IMR-90 (cell line): ENCODE measurements around the gene LGALSL. TPM values are rescaled to one million over a fixed set of nuclear protein-coding genes. Genes with fewer than 3 reads are reported as not detected.

Experiments
- ATAC-seq: fragments of 200-7000 bp; cut with Tn5 transposase; 2 replicates; pipeline ENCODE4 v1.9.1; 2020; ENCODE audit warnings: low read depth, mild to moderate bottlenecking, moderate library complexity
- BruUV-seq: library from RNA; stranded (reverse); fragments of 400-500 nt; replicated peaks from 2 replicates; lab custom pipeline; 2021; lab: Mats Ljungman, UMichigan
- CTCF ChIA-PET: fragments of 300-600 bp; formaldehyde crosslinking; extraction: SDS; loops from one replicate; lab custom pipeline; 2021; ENCODE audit warnings: antibody characterized with exemption; lab: Yijun Ruan, JAX
- POLR2A ChIA-PET: fragments of 300-600 bp; sonication (Branson Sonifier 250); formaldehyde crosslinking; loops from one replicate; lab custom pipeline; 2022; ENCODE audit warnings: antibody characterized with exemption; ENCODE audit not compliant: unreplicated experiment; lab: Charles Lee
- DNase-seq: peaks from one replicate; pipeline ENCODE4 v3.0.0; 2013
- H2AFZ ChIP-seq: replicated peaks from 2 replicates; pipeline ENCODE3; 2013; ENCODE audit warnings: low read length, mild to moderate bottlenecking; ENCODE audit not compliant: poor library complexity
- H2AK5ac ChIP-seq: 2 replicates; pipeline ENCODE4 v1.6.1; 2013; ENCODE audit warnings: low read depth, low read length, inconsistent platforms
- H2AK9ac ChIP-seq: replicated peaks from 2 replicates; pipeline ENCODE3; 2013; ENCODE audit warnings: mild to moderate bottlenecking, low read depth, low read length, moderate library complexity; ENCODE audit not compliant: poor library complexity
- H2BK120ac ChIP-seq: 2 replicates; pipeline ENCODE4 v1.6.1; 2013; ENCODE audit warnings: low read depth, low read length, inconsistent platforms
- H2BK15ac ChIP-seq: 3 replicates; pipeline ENCODE4 v1.6.1; 2013; ENCODE audit warnings: low read depth, low read length, inconsistent platforms
- H2BK20ac ChIP-seq: 2 replicates; pipeline ENCODE4 v1.6.1; 2013; ENCODE audit warnings: low read depth, mild to moderate bottlenecking, inconsistent platforms, low read length, moderate library complexity
- H2BK5ac ChIP-seq: 2 replicates; pipeline ENCODE4 v1.6.1; 2013; ENCODE audit warnings: mild to moderate bottlenecking, low read depth, low read length, inconsistent platforms; ENCODE audit not compliant: poor library complexity, severe bottlenecking
- H3K14ac ChIP-seq: replicated peaks from 2 replicates; pipeline ENCODE4 v1.6.1; 2013; ENCODE audit warnings: low read depth, low read length, inconsistent platforms
- H3K18ac ChIP-seq: 2 replicates; pipeline ENCODE4 v1.6.1; 2013; ENCODE audit warnings: low read depth, low read length, control low read depth
- H3K23ac ChIP-seq: 2 replicates; pipeline ENCODE4 v1.6.1; 2013; ENCODE audit warnings: low read depth, low read length, inconsistent platforms
- H3K27ac ChIP-seq: 2 replicates; pipeline ENCODE4 v1.5.1; 2013; ENCODE audit warnings: mild to moderate bottlenecking, control low read depth, low read length; ENCODE audit not compliant: insufficient read depth
- H3K27me3 ChIP-seq: 2 replicates; pipeline ENCODE4 v1.6.1; 2013; ENCODE audit warnings: low read length; ENCODE audit not compliant: control insufficient read depth, insufficient read depth
- H3K36me3 ChIP-seq: 2 replicates; pipeline ENCODE4 v1.6.1; 2013; ENCODE audit warnings: low read length, mixed read lengths; ENCODE audit not compliant: control insufficient read depth, insufficient read depth
- H3K4ac ChIP-seq: 2 replicates; pipeline ENCODE4 v1.6.1; 2013; ENCODE audit warnings: low read depth, low read length, inconsistent platforms
- H3K4me1 ChIP-seq: 2 replicates; pipeline ENCODE4 v1.6.1; 2013; ENCODE audit warnings: low read length, mixed read lengths; ENCODE audit not compliant: control insufficient read depth, insufficient read depth
- H3K4me2 ChIP-seq: 2 replicates; pipeline ENCODE4 v1.6.1; 2013; ENCODE audit warnings: low read depth, mild to moderate bottlenecking, control low read depth, low read length, moderate library complexity
- H3K4me3 ChIP-seq: 2 replicates; pipeline ENCODE4 v1.5.1; 2013; ENCODE audit warnings: low read depth, mild to moderate bottlenecking, control low read depth, low read length, moderate library complexity; ENCODE audit not compliant: insufficient read depth
- H3K56ac ChIP-seq: 2 replicates; pipeline ENCODE4 v1.6.1; 2013; ENCODE audit warnings: low read length, inconsistent platforms; ENCODE audit not compliant: insufficient read depth; ENCODE audit errors: extremely low read depth
- H3K79me1 ChIP-seq, 2 experiments: 2 replicates each; pipeline ENCODE4 v1.6.1; 2013; ENCODE audit warnings: low read length in 2 of 2, inconsistent platforms in 1 of 2, low read depth in 1 of 2
- H3K9ac ChIP-seq: 2 replicates; pipeline ENCODE4 v1.6.1; 2013; ENCODE audit warnings: low read depth, low read length, control low read depth
- H3K9me1 ChIP-seq: 2 replicates; pipeline ENCODE4 v1.6.1; 2013; ENCODE audit warnings: low read length, inconsistent platforms; ENCODE audit not compliant: insufficient read depth
- H3K9me3 ChIP-seq: 2 replicates; pipeline ENCODE4 v1.6.1; 2013; ENCODE audit warnings: low read length; ENCODE audit not compliant: control insufficient read depth, insufficient read depth
- H4K20me1 ChIP-seq: 2 replicates; pipeline ENCODE4 v1.6.1; 2013; ENCODE audit warnings: low read length, inconsistent platforms; ENCODE audit not compliant: insufficient read depth
- H4K5ac ChIP-seq: 2 replicates; pipeline ENCODE4 v1.6.1; 2013; ENCODE audit warnings: mild to moderate bottlenecking, low read depth, low read length, control low read depth
- H4K8ac ChIP-seq, 2 experiments: 2 replicates each; pipeline ENCODE4 v1.6.1; 2013; ENCODE audit warnings: low read depth in 2 of 2, low read length in 2 of 2, control low read depth in 1 of 2, inconsistent platforms in 1 of 2
- H4K91ac ChIP-seq: 2 replicates; pipeline ENCODE4 v1.6.1; 2013; ENCODE audit warnings: low read depth, low read length, inconsistent platforms; ENCODE audit not compliant: insufficient read depth
- CEBPB ChIP-seq: IDR thresholded peaks from 2 replicates; pipeline ENCODE4 v1.6.1; 2012; ENCODE audit warnings: low read depth, low read length, improper control_type of control experiment
- CHD1 ChIP-seq: IDR thresholded peaks from 2 replicates; pipeline ENCODE4 v1.6.1; 2012; ENCODE audit warnings: low read depth, low read length, improper control_type of control experiment
- MAFK ChIP-seq: IDR thresholded peaks from 2 replicates; pipeline ENCODE4 v1.6.1; 2012; ENCODE audit warnings: low read depth, low read length, improper control_type of control experiment
- RAD21 ChIP-seq: IDR thresholded peaks from 2 replicates; pipeline ENCODE4 v1.6.1; 2012; ENCODE audit warnings: low read length, improper control_type of control experiment
- RFX5 ChIP-seq: IDR thresholded peaks from 2 replicates; pipeline ENCODE4 v1.8.0; 2012; ENCODE audit warnings: low read depth, mild to moderate bottlenecking, low read length, moderate library complexity
- USF2 ChIP-seq: fragments of 150-350 bp; IDR thresholded peaks from 2 replicates; pipeline ENCODE4 v1.6.1; 2017; ENCODE audit warnings: mild to moderate bottlenecking, antibody characterized with exemption, low read length, low read depth
- WGBS, 2 experiments: methylation state at CpG; one replicate each; pipeline versions ENCODE4 v1.1.5 to v1.1.7; 2013; ENCODE audit warnings: missing lambda C conversion rate in 2 of 2; ENCODE audit not compliant: insufficient read length in 1 of 2; ENCODE audit errors: extremely low coverage in 2 of 2; 5-methylcytosine and 5-hydroxymethylcytosine counted together
- dilution Hi-C: fragments of 300-500 bp; cut with HindIII; formaldehyde crosslinking; loops from one replicate; pipeline ENCODE4 v1.14.3; 2018; ENCODE audit warnings: low sequenced_read_pairs; ENCODE audit not compliant: unreplicated experiment
- in situ Hi-C: fragments of 300-500 bp; cut with MboI; formaldehyde crosslinking; loops from 3 replicates; pipeline ENCODE4 v1.14.3; 2019; ENCODE audit warnings: low sequenced_read_pairs, inconsistent platforms, mixed read lengths
- intact Hi-C: fragments of 100-400 bp; cut with micrococcal nuclease; formaldehyde crosslinking; loops from 2 replicates; pipeline ENCODE4 v1.10.0; 2022
- polyA plus RNA-seq, 3 experiments: library from polyadenylated mRNA; depleted of rRNA; stranded (reverse); fragments of >200 nt; gene quantifications; 2 replicates each; pipeline ENCODE4 v1.2.3, GENCODE V29; 2012; ENCODE audit warnings: low replicate concordance in 1 of 3
- total RNA-seq: library from RNA; depleted of rRNA; stranded (reverse); fragments of >200 nt; gene quantifications from 2 replicates; pipeline ENCODE4 v1.2.3, GENCODE V29; 2012
- TF ChIP-seq, protein P1 (sequence below): conservative IDR thresholded peaks from 2 replicates; pipeline ENCODE4 v1.5.1; 2012; ENCODE audit warnings: mild to moderate bottlenecking, low read depth, low read length, improper control_type of control experiment

LGALSL gene
- total and polyA plus RNA-seq, 2 of the 4 experiments (the other 2 are of a cell fraction) = 0.86 to 2.9 TPM

- DNase-seq = no peak
- no peak overlapping the region for H2AK5ac ChIP-seq
- H3K4me1 ChIP-seq = no peaks in the 10 kb centered on the region
- POLR2A ChIA-PET = no interaction called here
- CTCF ChIA-PET = no interaction called here
- no peaks in the 10 kb centered on the region for H3K9me1 ChIP-seq
- ATAC-seq = no peak
- no peak overlapping the region for H3K27ac ChIP-seq
- H2AFZ ChIP-seq = no peak overlapping the region
- H3K36me3 ChIP-seq = no peaks in the 10 kb centered on the region
- no peak overlapping the region for H3K56ac ChIP-seq
- dilution Hi-C loops = no loop called here
- no peaks in the 10 kb centered on the region for H4K20me1 ChIP-seq
- H2BK5ac ChIP-seq = no peak overlapping the region
- no peaks in the 10 kb centered on the region for H3K79me1 ChIP-seq
- H3K27me3 ChIP-seq = peaks cover 61% of the 10 kb centered on the region
- no CpG with 5 or more reads among the region's 1 CpG for WGBS, 2 experiments
- no peaks in the 10 kb centered on the region for H3K9me3 ChIP-seq
- no peak overlapping the region for H3K4ac ChIP-seq
- H3K23ac ChIP-seq = no peak overlapping the region
- H3K14ac ChIP-seq = no peak overlapping the region
- no peak overlapping the region for H4K5ac ChIP-seq
- H3K9ac ChIP-seq = no peak overlapping the region
- H2BK120ac ChIP-seq = no peak overlapping the region
- no peak overlapping the region for H4K91ac ChIP-seq
- TF ChIP-seq, protein P1, sequence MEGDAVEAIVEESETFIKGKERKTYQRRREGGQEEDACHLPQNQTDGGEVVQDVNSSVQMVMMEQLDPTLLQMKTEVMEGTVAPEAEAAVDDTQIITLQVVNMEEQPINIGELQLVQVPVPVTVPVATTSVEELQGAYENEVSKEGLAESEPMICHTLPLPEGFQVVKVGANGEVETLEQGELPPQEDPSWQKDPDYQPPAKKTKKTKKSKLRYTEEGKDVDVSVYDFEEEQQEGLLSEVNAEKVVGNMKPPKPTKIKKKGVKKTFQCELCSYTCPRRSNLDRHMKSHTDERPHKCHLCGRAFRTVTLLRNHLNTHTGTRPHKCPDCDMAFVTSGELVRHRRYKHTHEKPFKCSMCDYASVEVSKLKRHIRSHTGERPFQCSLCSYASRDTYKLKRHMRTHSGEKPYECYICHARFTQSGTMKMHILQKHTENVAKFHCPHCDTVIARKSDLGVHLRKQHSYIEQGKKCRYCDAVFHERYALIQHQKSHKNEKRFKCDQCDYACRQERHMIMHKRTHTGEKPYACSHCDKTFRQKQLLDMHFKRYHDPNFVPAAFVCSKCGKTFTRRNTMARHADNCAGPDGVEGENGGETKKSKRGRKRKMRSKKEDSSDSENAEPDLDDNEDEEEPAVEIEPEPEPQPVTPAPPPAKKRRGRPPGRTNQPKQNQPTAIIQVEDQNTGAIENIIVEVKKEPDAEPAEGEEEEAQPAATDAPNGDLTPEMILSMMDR = no peak
- TF ChIP-seq CEBPB = no peak
- TF ChIP-seq USF2 = no peak
- no peak for TF ChIP-seq CHD1
- TF ChIP-seq MAFK = no peak
- TF ChIP-seq RAD21 = no peak
- no peak for TF ChIP-seq RFX5
- no TSS peak for BruUV-seq
- intact Hi-C loops = no loop called here
- H2AK9ac ChIP-seq = no peak overlapping the region
- no peak overlapping the region for H4K8ac ChIP-seq
- H3K18ac ChIP-seq = no peak overlapping the region
- H3K4me3 ChIP-seq = no peak overlapping the region
- no peak overlapping the region for H3K4me2 ChIP-seq
- in situ Hi-C loops = no loop called here
- no peak overlapping the region for H2BK20ac ChIP-seq
- no peak overlapping the region for H2BK15ac ChIP-seq
These were observed 23.1 kb downstream of the LGALSL start for GRCh38 chr2:64477037-64477436.
